RKO (cell line): ENCODE results near the gene EPHA10.

ENCODE experiments used
- DNase-seq: peaks from one replicate; pipeline ENCODE4 v3.0.0-alpha.2; 2016; ENCODE audit warnings: low spot score

Gene EPHA10

DNA sequence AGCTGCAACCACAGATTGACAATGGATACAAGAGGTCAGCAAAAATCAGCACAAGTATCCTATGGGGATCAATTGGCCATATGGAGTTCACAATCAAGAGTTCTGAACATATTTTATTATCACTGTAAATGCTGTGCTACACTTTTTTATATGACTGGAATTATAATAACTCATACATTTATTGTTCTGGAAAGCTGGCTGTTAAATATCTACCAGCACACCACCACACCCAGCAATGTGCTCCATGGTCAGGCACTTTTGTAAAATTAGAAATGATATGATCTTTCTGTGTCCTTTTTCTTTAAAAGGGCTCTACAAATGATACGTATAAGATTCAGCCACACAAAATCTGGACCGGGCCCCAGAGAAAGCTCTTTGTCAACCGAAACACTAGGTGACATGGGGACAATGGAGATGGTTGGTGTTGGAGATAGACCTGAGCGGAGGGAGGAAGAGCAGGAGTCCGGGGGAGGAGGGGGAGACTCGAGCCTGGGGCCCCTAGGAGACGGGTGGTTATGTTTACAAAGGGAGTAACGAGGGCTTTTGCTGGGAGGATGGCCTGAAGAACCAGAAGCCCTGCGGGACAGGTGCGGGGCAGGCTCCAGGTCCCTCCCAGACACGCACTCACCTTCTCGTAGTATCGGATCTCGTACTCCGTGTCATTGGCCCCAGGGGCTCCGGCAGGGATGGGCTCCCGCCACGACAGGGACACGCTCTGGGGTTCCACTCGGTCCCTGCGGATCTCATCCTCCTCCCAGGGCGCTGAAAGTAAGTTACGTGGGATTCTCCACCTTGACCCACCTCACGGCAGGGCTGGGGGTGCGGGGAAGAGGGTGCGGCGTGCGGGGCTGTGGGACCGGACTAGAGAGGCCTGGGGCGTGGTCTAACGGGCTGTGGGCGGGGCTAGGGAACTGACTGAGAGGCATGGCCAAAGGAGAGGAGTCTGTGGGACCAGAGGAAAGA, 30.0 kb downstream of the EPHA10 start:
- no peak for DNase-seq

DNA sequence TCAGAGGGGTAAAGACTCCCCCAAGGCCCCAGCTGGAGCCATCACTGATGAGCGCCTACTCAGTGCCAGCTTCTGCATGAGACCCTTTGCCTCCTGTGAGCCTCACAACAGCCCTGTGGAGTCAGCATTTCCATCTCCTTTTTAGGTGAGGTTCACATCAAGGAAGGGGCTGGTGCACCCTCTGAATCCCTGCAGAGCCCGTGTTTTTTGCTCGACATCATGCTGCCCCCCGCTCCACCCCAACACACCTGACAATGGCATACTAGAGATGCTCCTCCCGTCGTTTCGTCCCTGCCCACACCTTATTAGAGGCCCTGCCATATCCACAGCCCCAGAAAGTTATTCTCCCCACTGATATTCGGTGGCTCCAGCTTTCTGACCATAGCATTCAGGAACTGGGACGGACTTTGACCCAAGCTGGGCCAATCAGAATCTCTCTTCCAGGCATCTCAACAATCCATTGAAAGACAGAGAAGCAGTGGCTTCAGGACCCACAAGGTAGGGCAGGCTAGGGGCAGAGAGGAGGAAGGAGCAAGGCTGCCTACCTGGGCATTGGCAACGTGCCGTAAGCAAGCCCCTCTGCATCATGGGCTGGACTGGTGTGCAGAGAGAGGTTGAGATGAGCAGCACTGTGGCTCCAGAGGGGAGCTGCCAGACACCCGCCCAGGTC, 32.7 kb downstream of the EPHA10 start:
- no peak for DNase-seq

DNA sequence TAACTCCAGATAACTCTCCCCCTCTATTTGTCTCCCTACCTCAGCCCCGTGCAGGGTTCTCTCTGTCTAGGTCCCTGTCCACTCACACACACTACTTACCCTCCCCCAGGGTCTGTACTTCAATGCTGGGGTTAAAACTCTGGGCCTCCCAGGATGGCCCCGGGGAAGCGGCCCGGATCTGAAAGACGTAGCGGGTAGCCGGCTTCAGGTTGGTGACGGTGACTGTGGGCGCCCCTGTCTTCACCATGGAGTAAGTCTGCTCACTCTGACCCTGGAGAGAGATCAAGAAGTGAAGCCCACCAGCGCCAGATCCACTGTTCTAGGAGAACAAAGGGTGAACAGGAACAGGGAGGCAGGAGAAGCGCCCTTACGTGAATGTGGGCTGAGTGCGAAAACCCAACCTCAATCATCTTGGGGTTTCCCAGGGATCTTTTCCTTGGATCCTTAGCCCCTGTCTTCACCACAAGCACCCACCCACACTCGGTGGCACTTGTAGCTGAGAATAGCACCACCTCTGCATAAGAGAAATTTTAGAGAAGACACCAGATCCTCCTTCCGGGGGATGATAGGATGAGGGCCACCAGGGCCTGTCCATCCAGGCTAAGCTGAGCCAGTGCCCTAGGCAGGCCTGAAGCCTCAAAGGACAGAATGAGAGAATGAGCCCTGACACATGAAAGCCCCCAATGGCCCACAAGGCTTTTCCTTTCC, 33.5 kb downstream of the EPHA10 start:
- no peak for DNase-seq

DNA sequence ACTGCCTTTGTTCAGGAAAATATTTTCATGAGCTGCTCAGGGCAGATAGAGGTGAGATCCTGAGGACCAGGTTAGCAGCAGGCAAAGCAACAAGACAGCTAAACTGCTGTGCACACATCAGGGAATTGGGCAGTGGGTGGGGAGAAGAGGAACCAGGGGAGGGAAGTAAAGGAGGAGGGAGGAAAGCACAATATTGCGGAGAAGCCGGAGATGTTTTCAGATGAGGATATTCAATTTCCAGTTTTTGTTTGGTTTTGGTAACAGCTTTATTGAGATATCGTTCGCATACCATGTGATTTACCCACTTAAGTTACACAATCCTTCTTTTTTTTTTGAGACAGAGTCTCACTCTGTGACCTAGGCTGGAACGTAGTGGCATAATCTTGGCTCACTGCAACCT, 34.5 kb downstream of the EPHA10 start:
- no peak for DNase-seq

DNA sequence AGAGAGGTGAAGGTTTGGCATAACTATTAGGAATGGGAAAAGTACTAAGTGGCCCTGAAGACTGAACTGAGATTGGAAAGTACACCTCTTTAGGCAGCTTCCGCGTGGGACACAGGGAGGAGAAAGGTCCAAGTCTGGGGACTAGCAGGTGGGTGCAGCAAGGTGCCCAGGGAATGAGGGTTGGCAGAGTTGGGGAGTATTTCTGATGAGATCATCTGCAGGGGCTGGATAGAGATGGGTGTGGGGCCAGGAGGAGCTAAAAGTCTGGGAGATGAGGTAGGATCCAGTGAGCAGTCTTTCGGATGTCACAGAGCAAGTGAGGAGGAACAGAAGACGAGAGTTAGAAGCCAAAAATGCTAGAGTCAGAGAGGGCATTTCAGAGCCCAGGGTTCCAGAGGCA, 36.5 kb downstream of the EPHA10 start:
- DNase-seq: no peak

DNA sequence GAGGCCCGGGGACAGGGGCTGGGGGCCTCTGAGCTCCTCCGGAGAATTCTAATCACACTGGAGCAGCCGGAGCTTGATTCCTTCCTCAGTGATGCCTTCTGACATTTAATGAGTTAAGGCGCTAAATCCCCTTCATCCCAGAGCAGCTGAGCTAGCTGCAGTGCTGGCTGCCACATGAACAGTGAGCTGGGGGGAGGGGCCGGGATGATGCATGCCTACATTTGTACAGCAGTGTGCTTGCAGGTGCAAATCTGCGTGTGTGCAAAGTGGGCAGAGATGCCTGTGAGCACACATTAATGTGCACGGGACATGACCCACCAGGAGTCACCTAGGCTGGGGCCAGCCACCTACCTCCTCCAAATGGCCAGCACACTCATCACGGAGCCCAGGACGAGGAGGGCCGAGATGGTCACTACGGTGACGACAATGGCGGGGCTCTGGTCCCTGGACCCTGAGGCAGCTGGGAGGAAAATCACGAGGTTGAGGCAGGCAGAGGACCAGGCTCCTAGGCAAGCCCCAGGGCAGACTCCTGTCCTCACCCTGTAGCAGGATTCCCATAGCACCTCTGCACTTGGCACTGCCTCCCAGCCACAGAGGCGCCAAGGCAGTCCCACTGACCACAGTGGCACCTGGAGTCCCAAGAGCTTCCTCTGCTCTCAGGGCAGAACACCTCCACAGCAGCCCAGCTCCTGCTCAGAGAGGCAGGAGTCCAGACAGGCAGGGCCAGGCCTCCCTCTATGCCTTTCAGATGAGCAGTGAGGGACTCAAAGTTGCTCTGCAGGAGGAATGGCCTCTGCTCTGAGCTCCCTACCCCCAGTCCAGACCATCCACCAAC, 38.0 kb downstream of the EPHA10 start:
- DNase-seq: no peak

DNA sequence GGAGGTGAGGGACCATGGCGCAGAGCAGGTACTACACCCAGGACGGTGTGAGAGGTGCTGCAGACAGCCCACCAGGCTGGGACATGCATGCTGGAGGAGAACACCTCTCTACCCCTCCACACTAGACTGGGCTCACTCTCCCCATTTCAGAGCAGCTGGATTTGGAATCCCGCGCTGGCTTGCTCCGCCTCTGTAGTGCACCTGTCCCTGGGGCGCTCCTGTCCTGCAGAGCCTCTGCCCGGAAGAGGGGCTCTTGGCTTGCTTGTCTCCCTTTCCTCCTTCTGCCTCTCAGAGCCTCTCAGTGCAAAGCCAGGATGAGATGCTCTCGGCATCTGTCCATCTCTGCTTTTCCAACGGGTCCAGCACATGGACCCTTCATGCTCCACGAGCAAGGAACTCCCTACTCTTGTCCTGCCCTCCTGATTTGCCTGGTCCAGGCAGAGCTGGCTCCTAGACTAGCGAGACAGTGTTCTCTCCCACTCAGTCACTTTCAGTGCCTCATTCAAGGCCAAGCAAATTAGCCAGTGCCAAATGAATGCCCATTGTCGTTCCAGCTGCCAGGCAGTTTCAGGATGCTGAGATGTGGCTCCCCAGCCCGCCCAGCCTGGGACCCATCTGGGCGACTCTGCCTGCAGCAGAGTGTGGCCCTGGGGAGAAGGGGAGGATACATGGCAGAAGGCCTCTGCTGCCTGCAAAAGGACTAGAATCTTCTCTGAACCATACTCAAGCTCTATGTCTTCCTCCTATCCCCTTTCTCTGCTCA, 38.9 kb downstream of the EPHA10 start:
- no peak for DNase-seq

DNA sequence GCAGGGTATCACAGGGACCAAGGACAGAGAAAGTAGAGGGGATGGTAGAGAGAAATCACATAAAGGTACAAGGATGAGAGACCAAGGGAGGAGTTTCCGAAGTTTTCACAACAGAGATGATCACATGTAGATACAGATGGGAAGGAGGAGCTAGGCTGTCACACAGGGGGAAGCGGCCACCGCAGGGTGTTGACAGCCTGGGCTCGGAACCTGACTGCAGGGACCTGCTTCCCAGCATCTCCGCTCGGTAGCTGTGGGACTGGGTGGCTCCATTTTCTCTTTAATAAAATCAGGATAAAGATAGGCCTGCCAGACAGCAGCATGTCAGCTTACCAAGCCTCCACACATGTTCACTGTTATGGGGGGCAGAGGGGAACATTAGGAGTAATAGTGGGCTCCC, 40.3 kb downstream of the EPHA10 start:
- DNase-seq: no peak

DNA sequence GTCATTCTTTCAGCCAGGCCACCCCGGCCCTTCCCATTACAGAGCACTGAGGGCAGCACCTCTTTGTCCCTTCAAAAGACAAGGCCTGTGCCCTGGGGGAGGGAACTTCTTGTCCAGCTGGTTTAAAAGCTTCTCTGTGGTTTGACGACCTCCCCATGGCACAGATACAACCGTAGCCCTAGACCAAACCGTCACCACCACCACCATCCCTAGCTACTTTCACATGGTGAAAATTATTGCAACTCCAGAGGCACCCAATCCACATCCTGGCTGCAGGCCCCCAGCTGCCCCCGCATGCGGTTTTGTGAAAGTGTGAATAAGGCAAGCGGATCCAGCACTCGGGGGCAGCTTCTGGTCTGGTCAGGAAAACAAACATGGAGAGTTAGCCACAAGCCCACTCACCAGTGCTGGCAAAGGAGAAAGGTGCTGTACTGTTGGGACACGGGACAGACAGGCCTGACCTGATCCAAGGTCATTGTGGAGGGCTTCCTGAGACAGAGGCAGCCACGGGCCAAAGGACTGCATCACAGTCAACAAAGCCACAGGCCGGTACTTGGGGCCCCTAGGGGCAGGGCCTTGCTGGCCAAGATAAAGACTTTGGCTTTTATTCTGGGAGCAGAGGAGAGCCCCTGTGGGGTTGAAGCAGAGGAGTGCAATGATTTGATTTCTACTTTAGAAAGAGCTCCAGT, 41.4 kb downstream of the EPHA10 start:
- no peak for DNase-seq

DNA sequence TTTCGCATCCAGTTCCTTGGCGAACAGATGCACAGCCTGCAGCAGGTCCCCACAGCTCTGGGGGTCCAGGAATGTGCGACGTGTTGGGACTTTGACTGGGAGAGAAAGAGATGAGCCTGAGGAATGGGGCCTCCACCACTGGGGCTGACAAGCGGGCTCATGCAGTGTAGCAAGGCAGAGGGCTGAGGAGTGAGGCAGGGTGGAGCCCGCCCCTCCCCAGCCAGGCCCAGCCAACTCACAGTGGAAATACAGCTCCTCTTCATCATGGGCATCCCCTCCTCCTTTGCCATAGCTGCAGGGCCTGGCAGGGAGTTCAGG, 41.9 kb downstream of the EPHA10 start:
- no peak for DNase-seq

DNA sequence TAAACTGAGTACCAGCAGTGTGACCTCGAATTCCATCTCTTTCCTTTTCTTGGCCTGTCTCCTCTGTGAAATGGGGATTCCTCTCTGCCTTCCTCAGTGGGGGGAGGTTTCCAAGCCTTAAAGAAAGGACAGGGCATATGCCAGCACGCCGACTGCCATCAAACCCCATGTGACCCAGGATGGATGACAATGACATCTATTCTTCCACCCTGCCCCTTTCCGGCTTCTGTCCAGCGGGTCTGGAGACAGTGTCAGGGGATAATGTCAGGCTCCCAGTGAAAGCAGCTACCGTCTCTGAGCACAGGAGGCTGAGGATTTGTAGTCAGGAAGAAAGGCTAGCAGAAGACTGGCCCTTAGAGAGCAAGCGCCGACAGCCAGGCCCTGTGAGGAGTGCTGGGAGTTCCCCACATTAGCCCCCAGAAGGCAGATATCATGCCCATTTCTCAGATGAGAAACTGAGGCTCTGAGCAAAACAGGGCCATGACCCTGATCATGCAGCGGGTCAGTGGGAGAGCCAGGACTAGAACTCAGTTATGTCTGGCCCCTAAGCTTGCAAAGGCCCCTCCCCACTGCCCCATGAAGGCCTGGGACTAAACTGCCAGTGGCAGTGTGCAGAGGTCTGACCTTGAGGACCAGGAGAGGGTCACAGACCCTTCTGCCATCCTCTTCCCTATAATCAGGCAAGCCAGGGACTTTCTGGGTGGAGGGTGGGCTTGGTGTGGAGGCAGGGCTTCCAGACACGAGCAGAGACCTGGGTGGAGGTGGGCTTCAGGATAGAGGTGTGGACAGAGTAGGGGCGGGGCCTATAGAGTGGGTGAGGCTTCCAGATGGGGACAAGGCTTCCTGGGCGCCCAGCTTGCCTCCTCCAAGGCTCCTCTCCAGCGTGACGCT, 42.5 kb downstream of the EPHA10 start:
- DNase-seq: no peak

DNA sequence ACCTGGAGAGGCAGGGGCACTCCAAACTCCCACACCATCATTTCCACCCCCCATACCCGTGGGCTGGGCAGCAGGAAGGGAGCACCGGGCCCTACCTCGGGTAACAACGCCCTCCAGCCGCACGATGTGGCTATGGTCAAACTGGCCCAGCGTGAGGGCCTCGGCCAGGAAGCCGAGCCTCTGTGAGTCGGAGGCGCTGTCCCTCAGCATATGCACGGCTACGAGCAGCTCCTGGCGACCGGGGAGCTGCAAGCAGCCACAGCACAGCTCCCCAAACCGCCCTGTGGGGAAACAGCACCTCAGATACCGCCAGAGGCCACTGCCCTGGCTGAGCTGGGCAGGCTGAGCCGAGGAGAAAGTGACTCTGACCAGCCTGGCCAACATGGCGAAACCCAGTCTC, 43.4 kb downstream of the EPHA10 start:
- no peak for DNase-seq

DNA sequence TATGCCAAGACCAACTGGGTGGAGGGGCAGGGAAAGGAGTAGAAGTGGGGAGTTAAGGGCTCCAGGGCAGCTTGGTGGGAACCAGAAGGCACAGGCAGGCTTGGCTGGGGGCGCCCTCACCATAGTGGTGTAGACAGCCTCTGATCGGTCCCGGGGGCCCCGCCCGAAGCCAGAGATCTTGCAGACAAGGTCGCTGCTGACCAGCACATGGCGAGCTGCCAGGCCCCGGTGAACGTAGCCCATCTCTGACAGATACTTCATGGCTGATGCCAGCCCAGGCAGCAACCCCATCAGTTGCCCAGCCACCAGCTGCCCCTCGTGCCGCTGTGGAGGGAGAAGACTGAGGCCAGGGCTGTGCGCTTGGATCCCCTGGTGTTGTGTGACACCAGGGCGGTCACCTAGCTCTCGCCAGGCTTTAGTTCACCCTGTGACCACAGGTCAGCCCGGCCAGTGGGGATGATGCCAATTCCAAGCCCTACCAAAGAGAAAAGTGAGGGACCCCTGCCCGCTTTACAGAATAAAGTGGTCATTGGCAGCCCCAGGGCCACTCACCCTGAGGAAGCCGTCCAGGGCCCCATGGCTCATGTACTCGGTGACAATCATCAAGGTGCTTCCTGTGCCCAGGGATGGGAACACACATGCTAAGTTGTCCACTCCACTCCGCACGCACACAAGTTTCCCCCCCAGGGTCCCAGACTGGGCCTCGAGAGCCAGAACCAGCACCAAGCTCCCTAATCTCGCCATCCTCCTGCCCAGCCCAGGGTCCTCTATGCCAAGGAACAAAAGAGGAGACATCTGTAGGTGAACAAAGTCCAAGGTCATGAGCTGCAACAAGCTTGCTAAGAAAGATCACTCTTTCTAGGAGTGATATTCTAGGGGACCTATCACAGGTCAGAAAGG, 44.4 kb downstream of the EPHA10 start:
- no peak for DNase-seq

DNA sequence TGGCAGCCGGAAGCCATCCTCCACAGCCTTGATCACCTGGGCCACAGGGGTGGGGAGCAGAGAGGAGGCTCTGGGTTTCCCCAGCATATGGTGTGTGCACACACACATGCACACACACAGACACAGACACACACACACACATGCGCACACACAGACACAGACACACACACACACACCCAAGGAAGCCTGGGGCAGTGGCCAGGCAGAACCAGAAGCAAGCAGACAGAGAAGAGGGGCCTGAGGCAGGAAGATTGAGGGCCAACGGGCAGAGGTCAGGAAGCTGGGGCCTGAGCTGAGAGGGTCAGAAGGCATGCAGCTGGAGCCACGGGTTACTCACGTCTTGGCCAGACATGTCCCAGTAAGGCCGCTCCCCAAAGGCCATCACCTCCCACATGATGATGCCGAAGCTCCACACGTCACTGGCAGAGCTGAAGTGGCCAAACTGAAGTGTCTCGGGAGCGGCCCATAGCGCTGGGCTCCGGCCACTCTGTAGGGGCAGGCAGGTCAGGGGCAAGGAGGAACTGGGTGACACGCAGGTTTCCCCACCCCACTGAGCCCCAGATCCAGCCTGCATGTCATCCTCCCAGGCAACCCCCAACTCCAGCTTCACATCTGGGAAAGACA, 45.2 kb downstream of the EPHA10 start:
- no peak for DNase-seq

DNA sequence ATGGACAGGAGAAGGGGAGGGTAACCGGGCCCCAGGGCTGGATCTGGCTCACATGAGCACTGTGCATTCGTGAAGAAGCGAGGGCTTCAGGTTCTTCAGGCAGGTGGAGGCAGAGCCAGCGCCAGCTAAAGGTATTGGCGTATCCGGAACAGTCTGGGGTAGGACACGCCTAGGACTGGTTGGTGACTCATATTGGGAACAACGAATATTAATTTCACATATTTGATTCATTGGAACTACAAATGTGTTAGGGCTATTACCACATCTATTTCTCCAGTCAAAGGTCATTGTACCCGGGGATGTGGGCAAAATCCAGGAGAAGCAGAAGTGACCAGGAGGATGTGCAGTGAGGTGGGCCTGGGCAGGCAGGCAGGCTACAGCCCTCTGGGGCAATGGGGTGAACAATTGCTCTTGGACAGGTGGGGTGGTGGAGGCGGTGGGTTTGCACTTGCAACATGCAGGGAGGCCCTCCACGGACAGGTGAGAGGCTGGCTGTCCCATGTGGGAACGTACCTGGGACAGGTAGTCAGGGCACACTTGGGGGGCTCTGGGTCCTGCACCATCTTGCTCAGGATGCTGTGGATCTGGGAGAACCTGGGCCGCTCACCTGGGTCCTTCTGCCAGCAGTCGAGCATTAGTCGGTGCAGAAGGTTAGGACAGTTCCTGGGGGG, 45.9 kb downstream of the EPHA10 start:
- no peak for DNase-seq

DNA sequence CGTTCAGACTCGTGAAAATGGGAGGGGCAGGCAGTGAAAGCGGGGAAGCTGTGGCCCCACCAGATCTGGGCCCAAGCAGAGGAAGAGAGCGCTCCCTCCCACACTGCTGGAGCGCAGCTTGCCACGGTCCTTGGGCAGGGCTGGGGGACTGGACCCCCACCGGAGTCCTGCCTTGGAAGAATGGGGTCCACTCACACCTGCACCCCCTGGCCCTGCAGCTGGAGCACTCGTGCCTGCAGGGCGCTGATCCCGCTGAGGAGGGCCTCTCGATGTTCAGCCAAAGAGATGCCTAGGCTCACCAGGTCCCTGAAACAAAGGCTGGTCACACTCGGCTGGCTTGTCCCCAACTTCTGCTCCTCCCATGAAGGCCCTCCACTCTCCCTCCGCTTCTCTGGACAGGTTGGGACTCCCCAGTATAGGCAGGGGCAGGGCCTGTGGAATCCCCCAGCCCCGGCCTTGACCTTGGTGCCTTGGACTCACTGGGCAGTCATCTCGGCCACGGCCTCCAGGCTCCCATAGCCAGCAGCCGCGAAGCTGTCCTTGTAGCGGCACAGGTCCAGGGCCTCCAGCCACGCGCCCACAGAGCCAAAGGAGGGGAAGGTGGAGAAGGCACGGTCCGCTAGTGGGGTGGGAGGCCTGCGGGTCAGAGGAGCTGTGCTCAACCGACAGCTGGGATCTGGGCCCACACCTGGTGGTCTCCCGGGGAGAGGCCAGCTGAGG, 46.6 kb downstream of the EPHA10 start:
- no peak for DNase-seq

DNA sequence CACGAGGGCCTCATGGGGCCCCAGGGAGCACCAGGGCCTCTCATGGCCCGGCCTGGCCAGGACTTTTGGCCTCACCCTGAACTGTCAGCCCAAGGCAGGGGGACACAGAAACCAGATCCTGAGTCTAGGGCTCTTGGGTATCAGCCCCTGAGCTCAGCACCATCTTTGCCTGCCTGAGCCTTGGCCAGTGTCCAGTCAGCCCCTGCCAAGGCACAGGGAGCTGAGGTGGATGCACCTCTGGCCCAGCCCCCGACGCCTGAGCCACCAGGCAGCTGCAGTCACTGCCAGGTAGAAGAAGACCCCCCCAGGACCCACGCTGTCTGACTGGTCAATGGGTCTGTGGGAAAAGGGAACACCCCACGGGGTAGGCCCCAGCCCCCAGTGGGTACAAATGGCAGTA, 47.3 kb downstream of the EPHA10 start:
- no peak for DNase-seq
